B cell (primary cell): ENCODE results near the gene LAX1. TPM values are rescaled to one million over a fixed set of nuclear protein-coding genes. Genes with fewer than 3 reads are reported as not detected.
A peak's percentile ranks its signal among the peaks of the same experiment; 100 is the strongest.

Experiments used
- ATAC-seq: fragments of 200-7000 bp; cut with Tn5 transposase; one replicate; pipeline ENCODE4 v1.10.0; 2021; ENCODE audit warnings: low read depth, mild to moderate bottlenecking, moderate number of reproducible peaks, moderate library complexity
- CTCF ChIA-PET: fragments of 350-600 bp; sonication (Branson Sonifier 250); formaldehyde crosslinking; loops from one replicate; lab custom pipeline; 2021; ENCODE audit warnings: antibody characterized with exemption, inconsistent platforms; lab: Charles Lee
- POLR2A ChIA-PET: fragments of 350-600 bp; sonication (Branson Sonifier 250); formaldehyde crosslinking; loops from one replicate; lab custom pipeline; 2021; ENCODE audit warnings: antibody characterized with exemption; lab: Charles Lee
- DNase-seq: peaks from one replicate; pipeline ENCODE4 v3.0.0; 2013
- H2AFZ ChIP-seq: 2 replicates; pipeline ENCODE4 v1.6.1; 2012; ENCODE audit warnings: mild to moderate bottlenecking, low read depth, low read length; ENCODE audit not compliant: insufficient read depth, poor library complexity, severe bottlenecking
- H3K27ac ChIP-seq, 2 donors: 1 replicate in 1 of 2; 2 replicates in 1 of 2; pipeline ENCODE4 v1.5.1; 2012 to 2013; ENCODE audit warnings: low read length in 2 of 2, mild to moderate bottlenecking in 2 of 2, moderate library complexity in 1 of 2
- H3K27me3 ChIP-seq, 4 experiments: fragments of 200-600 bp in 1 of 4; sonication (generic) in 1 of 4; replicated peaks in 1 of 4; 1 replicate in 2 of 4; 2 replicates in 2 of 4; pipeline versions ENCODE4 v1.6.1 to v1.7.0; 2013 to 2016; ENCODE audit warnings: low read length in 3 of 4, mild to moderate bottlenecking in 2 of 4, mixed read lengths in 1 of 4, moderate library complexity in 1 of 4; ENCODE audit not compliant: insufficient read depth in 4 of 4, control insufficient read depth in 3 of 4; ENCODE audit errors: control extremely low read depth in 1 of 4
- H3K36me3 ChIP-seq, 2 experiments: replicated peaks in 1 of 2; 1 replicate in 1 of 2; 2 replicates in 1 of 2; pipeline versions ENCODE4 v1.6.1 to v1.7.1; 2013; ENCODE audit warnings: low read length in 1 of 2; ENCODE audit not compliant: insufficient read depth in 2 of 2, control insufficient read depth in 1 of 2; ENCODE audit errors: control extremely low read depth in 1 of 2, extremely low read depth in 1 of 2
- H3K4me1 ChIP-seq, 2 donors: fragments of 200-600 bp in 1 of 2; sonication (generic) in 1 of 2; 1 replicate in 1 of 2; 2 replicates in 1 of 2; pipeline versions ENCODE4 v1.5.1 to v1.6.1; 2013 to 2017; ENCODE audit warnings: low read length in 2 of 2; ENCODE audit not compliant: control insufficient read depth in 2 of 2, insufficient read depth in 2 of 2
- H3K4me2 ChIP-seq: replicated peaks from 2 replicates; pipeline ENCODE3; 2012; ENCODE audit warnings: mild to moderate bottlenecking, low read depth, low read length; ENCODE audit not compliant: poor library complexity, severe bottlenecking
- H3K4me3 ChIP-seq, 5 experiments: fragments of 200-600 bp in 1 of 5; sonication (generic) in 1 of 5; 1 replicate in 3 of 5; 2 replicates in 2 of 5; pipeline versions ENCODE4 v1.5.1 to v1.7.0; 2011 to 2016; ENCODE audit warnings: low read length in 4 of 5, mild to moderate bottlenecking in 4 of 5, low read depth in 2 of 5, control low read depth in 1 of 5, moderate library complexity in 1 of 5; ENCODE audit not compliant: insufficient read depth in 1 of 5; ENCODE audit errors: control extremely low read depth in 1 of 5, extremely low read depth in 1 of 5
- H3K79me2 ChIP-seq: fragments of 200-600 bp; sonication (generic); one replicate; pipeline ENCODE4 v1.6.0; 2016; ENCODE audit warnings: low read length; ENCODE audit not compliant: control insufficient read depth, insufficient read depth
- H3K9ac ChIP-seq: fragments of 200-600 bp; sonication (generic); 2 replicates; pipeline ENCODE4 v1.6.1; 2017; ENCODE audit warnings: mild to moderate bottlenecking, low read length, moderate library complexity
- H3K9me3 ChIP-seq, 3 donors: one replicate each; pipeline versions ENCODE4 v1.6.1 to v1.7.1; 2013; ENCODE audit warnings: low read length in 2 of 3; ENCODE audit not compliant: control insufficient read depth in 2 of 3, insufficient read depth in 1 of 3; ENCODE audit errors: control extremely low read depth in 1 of 3
- H4K20me1 ChIP-seq: 2 replicates; pipeline ENCODE4 v1.6.0; 2012; ENCODE audit warnings: mild to moderate bottlenecking, low read length; ENCODE audit not compliant: insufficient read depth, control insufficient read depth, poor library complexity, severe bottlenecking
- H3K27ac Mint-ChIP-seq: one replicate; pipeline ENCODE4 v1.8.0; 2021; ENCODE audit warnings: mixed read lengths
- H3K27me3 Mint-ChIP-seq: one replicate; pipeline ENCODE4 v1.8.0; 2021; ENCODE audit warnings: mixed read lengths
- H3K4me1 Mint-ChIP-seq: one replicate; pipeline ENCODE4 v1.8.0; 2021; ENCODE audit warnings: mixed read lengths
- H3K4me3 Mint-ChIP-seq: one replicate; pipeline ENCODE4 v1.8.0; 2021; ENCODE audit warnings: mixed read lengths
- H3K9me3 Mint-ChIP-seq: one replicate; pipeline ENCODE4 v1.8.0; 2022; ENCODE audit warnings: mixed read lengths; ENCODE audit not compliant: insufficient read depth
- EZH2 ChIP-seq: IDR thresholded peaks from 2 replicates; pipeline ENCODE4 v1.6.1; 2012; ENCODE audit warnings: borderline replicate concordance, low read depth, mild to moderate bottlenecking, moderate library complexity, low read length; ENCODE audit not compliant: insufficient read depth, poor library complexity, severe bottlenecking
- WGBS: methylation state at CpG from one replicate; pipeline ENCODE4 v1.1.5; 2013; ENCODE audit warnings: missing lambda C conversion rate; ENCODE audit not compliant: insufficient coverage; 5-methylcytosine and 5-hydroxymethylcytosine counted together
- intact Hi-C: fragments of 100-400 bp; cut with micrococcal nuclease; formaldehyde crosslinking; loops from one replicate; pipeline ENCODE4 v1.10.0; 2022
- polyA plus RNA-seq: library from polyadenylated mRNA; depleted of rRNA; stranded (reverse); fragments of >200 nt; gene quantifications from 2 replicates; pipeline ENCODE4 v1.2.3, GENCODE V29; 2012
- total RNA-seq, 2 donors: library from RNA; stranded (reverse); fragments of 120-200 nt in 1 of 2; gene quantifications; 1 replicate in 1 of 2; 2 replicates in 1 of 2; pipeline versions ENCODE4 v1.2.3 to v1.2.4, GENCODE V29; 2013 to 2022
- TF ChIP-seq, protein P1 (sequence below): fragments of 200-600 bp; IDR thresholded peaks from one replicate; pipeline ENCODE4 v1.8.0; 2022; ENCODE audit warnings: antibody characterized with exemption, mild to moderate bottlenecking

Gene LAX1
- total and polyA plus RNA-seq, 2 donors (not counting 1 experiment from before 2014, with no cell fraction given) = 11.3 to 20.5 TPM

GRCh38 chr1:203763505-203763904 lies 1.5 kb upstream of the LAX1 start:
- H3K4me3 Mint-ChIP-seq = no peak overlapping the region
- intact Hi-C loops = no loop called here
- H3K27me3 Mint-ChIP-seq = no peaks in the 10 kb centered on the region
- ATAC-seq = no peak
- H3K27me3 ChIP-seq = no peaks in the 10 kb centered on the region
- peaks cover 0 to under 1% of the 10 kb centered on the region in 2 experiments for H3K36me3 ChIP-seq
- H4K20me1 ChIP-seq = no peaks in the 10 kb centered on the region
- TF ChIP-seq, protein P1, sequence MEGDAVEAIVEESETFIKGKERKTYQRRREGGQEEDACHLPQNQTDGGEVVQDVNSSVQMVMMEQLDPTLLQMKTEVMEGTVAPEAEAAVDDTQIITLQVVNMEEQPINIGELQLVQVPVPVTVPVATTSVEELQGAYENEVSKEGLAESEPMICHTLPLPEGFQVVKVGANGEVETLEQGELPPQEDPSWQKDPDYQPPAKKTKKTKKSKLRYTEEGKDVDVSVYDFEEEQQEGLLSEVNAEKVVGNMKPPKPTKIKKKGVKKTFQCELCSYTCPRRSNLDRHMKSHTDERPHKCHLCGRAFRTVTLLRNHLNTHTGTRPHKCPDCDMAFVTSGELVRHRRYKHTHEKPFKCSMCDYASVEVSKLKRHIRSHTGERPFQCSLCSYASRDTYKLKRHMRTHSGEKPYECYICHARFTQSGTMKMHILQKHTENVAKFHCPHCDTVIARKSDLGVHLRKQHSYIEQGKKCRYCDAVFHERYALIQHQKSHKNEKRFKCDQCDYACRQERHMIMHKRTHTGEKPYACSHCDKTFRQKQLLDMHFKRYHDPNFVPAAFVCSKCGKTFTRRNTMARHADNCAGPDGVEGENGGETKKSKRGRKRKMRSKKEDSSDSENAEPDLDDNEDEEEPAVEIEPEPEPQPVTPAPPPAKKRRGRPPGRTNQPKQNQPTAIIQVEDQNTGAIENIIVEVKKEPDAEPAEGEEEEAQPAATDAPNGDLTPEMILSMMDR = no peak
- TF ChIP-seq EZH2 = no peak
- H3K4me1 Mint-ChIP-seq = peaks cover 33% of the 10 kb centered on the region
- H3K79me2 ChIP-seq = peaks cover 27% of the 10 kb centered on the region
- POLR2A ChIA-PET = interaction anchor here (2.7 kb wide), 1 partner anchor 10 kb away, joined by 14 read pairs; no protein-coding TSS in a partner anchor
- H3K9me3 ChIP-seq = no peaks in the 10 kb centered on the region
- no CpG with 5 or more reads among the region's 1 CpG for WGBS
- CTCF ChIA-PET = interaction anchor here (0.6 to 1.6 kb wide), 4 partner anchors 8 to 137 kb away, joined by 3 to 10 read pairs (median 4); partner anchors contain the start of gene ATP2B4
- no peak overlapping the region for H3K4me2 ChIP-seq
- no peak overlapping the region for H3K9ac ChIP-seq
- H3K4me3 ChIP-seq = no peak overlapping the region
- peak overlapping the region; percentile 99 for H3K27ac Mint-ChIP-seq
- H3K4me1 ChIP-seq = peaks cover 14 to 31% of the 10 kb centered on the region in 2 donors
- H2AFZ ChIP-seq = no peak overlapping the region
- DNase-seq = no peak
- no peaks in the 10 kb centered on the region for H3K9me3 Mint-ChIP-seq
- peak overlapping the region; percentile 79 to 82 for H3K27ac ChIP-seq
